ENCODE results near the gene MARCKSL1. TPM values are rescaled to one million over a fixed set of nuclear protein-coding genes. Genes with fewer than 3 reads are reported as not detected.
"Not testable (repeated sequence)": the region's sequence is repeated elsewhere in the genome, so short reads cannot be mapped to it uniquely, and the experiment has no call there.

The MARCKSL1 gene
- total RNA-seq, 1 donor from 2014 or later: 213 TPM

- Histone ChIP-seq H3K4me3 (ENCODE audit: insufficient read depth, low read depth, low read length) (no peak overlapping the region), H2AFZ (ENCODE audit: low read depth, low read length) (no peak overlapping the region), H3K9ac (ENCODE audit: low read length) (no peak overlapping the region), H3K27me3 (ENCODE audit: insufficient read depth, low read length) (no peaks in the 10 kb centered on the region), H3K27ac (ENCODE audit: low read depth, low read length) (no peak overlapping the region), H3K36me3 (ENCODE audit: insufficient read depth, low read length) (peaks cover 23% of the 10 kb centered on the region), H4K20me1 (ENCODE audit: insufficient read depth, low read length) (peaks cover 51% of the 10 kb centered on the region), H3K9me3 (ENCODE audit: insufficient read depth, low read depth, low read length) (no peaks in the 10 kb centered on the region), H3K79me2 (ENCODE audit: insufficient read depth, low read length) (peaks cover 62% of the 10 kb centered on the region), H3K4me1 (ENCODE audit: insufficient read depth, low read length) (no peaks in the 10 kb centered on the region), H3K4me2 (ENCODE audit: low read length) (no peak overlapping the region)
- H3K4me1 Mint-ChIP-seq (ENCODE audit: low read depth, unreplicated experiment): peaks cover 6% of the 10 kb centered on the region
- no peaks in the 10 kb centered on the region for H3K27me3 Mint-ChIP-seq (ENCODE audit: low read depth, unreplicated experiment)
- H3K4me3 Mint-ChIP-seq (ENCODE audit: unreplicated experiment): peak overlapping the region; percentile 65
- DNase-seq (ENCODE audit: low read depth) (peak; percentile 51), FAIRE-seq (no peak)
- H3K36me3 Mint-ChIP-seq (ENCODE audit: low read depth, unreplicated experiment): peaks cover 21% of the 10 kb centered on the region
- no peak for TF ChIP-seq CTCF (IDR thresholded peaks at IDR 0.05; ENCODE audit: insufficient read depth, low read depth, low read length)
- TF ChIP-seq EZH2 (IDR thresholded peaks at IDR 0.05; ENCODE audit: insufficient read depth, low read length): no peak
- H3K9me3 Mint-ChIP-seq (ENCODE audit: unreplicated experiment): no peaks in the 10 kb centered on the region
- no peak overlapping the region for H3K27ac Mint-ChIP-seq (ENCODE audit: unreplicated experiment)
These were observed 31.9 kb downstream of the MARCKSL1 start for GRCh38 chr1:32303997-32304622.

GRCh38 chr1:32303358-32303757 is 32.7 kb downstream of the MARCKSL1 start:
- peaks cover 46% of the 10 kb centered on the region for H4K20me1 ChIP-seq (ENCODE audit: insufficient read depth, low read length)
- H3K27me3 ChIP-seq (ENCODE audit: insufficient read depth, low read length): no peaks in the 10 kb centered on the region
- Mint-ChIP-seq H3K27ac (ENCODE audit: unreplicated experiment) (no peak overlapping the region), H3K9me3 (ENCODE audit: unreplicated experiment) (no peaks in the 10 kb centered on the region), H3K4me3 (ENCODE audit: unreplicated experiment) (no peak overlapping the region), H3K4me1 (ENCODE audit: low read depth, unreplicated experiment) (peaks cover 6% of the 10 kb centered on the region), H3K27me3 (ENCODE audit: low read depth, unreplicated experiment) (no peaks in the 10 kb centered on the region), H3K36me3 (ENCODE audit: low read depth, unreplicated experiment) (peaks cover 21% of the 10 kb centered on the region)
- no peaks in the 10 kb centered on the region for H3K9me3 ChIP-seq (ENCODE audit: insufficient read depth, low read depth, low read length)
- TF ChIP-seq CTCF (IDR thresholded peaks at IDR 0.05; ENCODE audit: insufficient read depth, low read depth, low read length) (no peak), EZH2 (IDR thresholded peaks at IDR 0.05; ENCODE audit: insufficient read depth, low read length) (no peak)
- H3K4me2 ChIP-seq (ENCODE audit: low read length): no peak overlapping the region
- no peak overlapping the region for H3K4me3 ChIP-seq (ENCODE audit: insufficient read depth, low read depth, low read length)
- no peaks in the 10 kb centered on the region for H3K4me1 ChIP-seq (ENCODE audit: insufficient read depth, low read length)
- FAIRE-seq: no peak
- no peak overlapping the region for H3K9ac ChIP-seq (ENCODE audit: low read length)
- peaks cover 63% of the 10 kb centered on the region for H3K79me2 ChIP-seq (ENCODE audit: insufficient read depth, low read length)
- no peak overlapping the region for H3K27ac ChIP-seq (ENCODE audit: low read depth, low read length)
- H2AFZ ChIP-seq (ENCODE audit: low read depth, low read length): no peak overlapping the region
- H3K36me3 ChIP-seq (ENCODE audit: insufficient read depth, low read length): peaks cover 23% of the 10 kb centered on the region
- DNase-seq (ENCODE audit: low read depth): no peak

GRCh38 chr1:32299327-32299726 is 36.7 kb downstream of the MARCKSL1 start:
- Mint-ChIP-seq H3K4me3 (ENCODE audit: unreplicated experiment) (peak overlapping the region; percentile 20), H3K36me3 (ENCODE audit: low read depth, unreplicated experiment) (peaks cover 12% of the 10 kb centered on the region), H3K27me3 (ENCODE audit: low read depth, unreplicated experiment) (no peaks in the 10 kb centered on the region), H3K27ac (ENCODE audit: unreplicated experiment) (no peak overlapping the region), H3K4me1 (ENCODE audit: low read depth, unreplicated experiment) (peaks cover 8% of the 10 kb centered on the region), H3K9me3 (ENCODE audit: unreplicated experiment) (no peaks in the 10 kb centered on the region)
- peaks cover 10% of the 10 kb centered on the region for H3K36me3 ChIP-seq (ENCODE audit: insufficient read depth, low read length)
- H3K4me1 ChIP-seq (ENCODE audit: insufficient read depth, low read length): no peaks in the 10 kb centered on the region
- H3K27ac ChIP-seq (ENCODE audit: low read depth, low read length): no peak overlapping the region
- no peaks in the 10 kb centered on the region for H3K9me3 ChIP-seq (ENCODE audit: insufficient read depth, low read depth, low read length)
- H3K4me3 ChIP-seq (ENCODE audit: insufficient read depth, low read depth, low read length): no peak overlapping the region
- H3K79me2 ChIP-seq (ENCODE audit: insufficient read depth, low read length): peaks cover 68% of the 10 kb centered on the region
- FAIRE-seq (no peak), DNase-seq (ENCODE audit: low read depth) (no peak)
- no peak overlapping the region for H3K4me2 ChIP-seq (ENCODE audit: low read length)
- H3K27me3 ChIP-seq (ENCODE audit: insufficient read depth, low read length): no peaks in the 10 kb centered on the region
- H4K20me1 ChIP-seq (ENCODE audit: insufficient read depth, low read length): peaks cover 59% of the 10 kb centered on the region
- H3K9ac ChIP-seq (ENCODE audit: low read length): no peak overlapping the region
- TF ChIP-seq CTCF (IDR thresholded peaks at IDR 0.05; ENCODE audit: insufficient read depth, low read depth, low read length) (no peak), EZH2 (IDR thresholded peaks at IDR 0.05; ENCODE audit: insufficient read depth, low read length) (no peak)
- H2AFZ ChIP-seq (ENCODE audit: low read depth, low read length): no peak overlapping the region

GRCh38 chr1:32298211-32298610 is 37.8 kb downstream of the MARCKSL1 start:
- not testable (repeated sequence) for H3K27me3 ChIP-seq (ENCODE audit: insufficient read depth, low read length); H3K36me3 Mint-ChIP-seq (ENCODE audit: low read depth, unreplicated experiment); H3K9ac ChIP-seq (ENCODE audit: low read length); H3K36me3 ChIP-seq (ENCODE audit: insufficient read depth, low read length); H3K4me1 Mint-ChIP-seq (ENCODE audit: low read depth, unreplicated experiment); H3K27ac Mint-ChIP-seq (ENCODE audit: unreplicated experiment); H3K9me3 ChIP-seq (ENCODE audit: insufficient read depth, low read depth, low read length); H3K9me3 Mint-ChIP-seq (ENCODE audit: unreplicated experiment); FAIRE-seq; DNase-seq (ENCODE audit: low read depth); H3K4me3 Mint-ChIP-seq (ENCODE audit: unreplicated experiment); H2AFZ ChIP-seq (ENCODE audit: low read depth, low read length); H3K4me3 ChIP-seq (ENCODE audit: insufficient read depth, low read depth, low read length); H3K4me1 ChIP-seq (ENCODE audit: insufficient read depth, low read length); H3K4me2 ChIP-seq (ENCODE audit: low read length); H3K27ac ChIP-seq (ENCODE audit: low read depth, low read length); H3K27me3 Mint-ChIP-seq (ENCODE audit: low read depth, unreplicated experiment)
- Histone ChIP-seq H4K20me1 (ENCODE audit: insufficient read depth, low read length) (peaks cover 57% of the 10 kb centered on the region), H3K79me2 (ENCODE audit: insufficient read depth, low read length) (peaks cover 76% of the 10 kb centered on the region)
